Epidermal melanocyte (primary cell): Measurements from ENCODE around the gene FRMD3.

Experiments
- DNase-seq: peaks from one replicate; pipeline ENCODE4 v3.0.0; 2011; ENCODE audit warnings: low spot score; ENCODE audit not compliant: insufficient read length

FRMD3 gene

GRCh38 chr9:83236029-83236696, 302.0 kb downstream of the FRMD3 start:
- no peak for DNase-seq

GRCh38 chr9:83235526-83235925, 302.7 kb downstream of the FRMD3 start:
- no peak for DNase-seq

GRCh38 chr9:83234541-83234940, 303.7 kb downstream of the FRMD3 start:
- DNase-seq: no peak

GRCh38 chr9:83233647-83234046, 304.6 kb downstream of the FRMD3 start:
- no peak for DNase-seq

GRCh38 chr9:83231039-83231438, 307.2 kb downstream of the FRMD3 start:
- no peak for DNase-seq

- no peak for DNase-seq
These were observed 317.5 kb downstream of the FRMD3 start for GRCh38 chr9:83220730-83221129.

- DNase-seq: no peak
These were observed 318.2 kb downstream of the FRMD3 start for GRCh38 chr9:83219924-83220438.

- DNase-seq: peak; percentile 80
These were observed 318.9 kb downstream of the FRMD3 start for GRCh38 chr9:83219154-83219923.

- DNase-seq: no peak
These were observed 319.6 kb downstream of the FRMD3 start for GRCh38 chr9:83218411-83219090.

GRCh38 chr9:83209188-83209731, 328.9 kb downstream of the FRMD3 start:
- no peak for DNase-seq

- DNase-seq: no peak
These were observed 329.9 kb downstream of the FRMD3 start for GRCh38 chr9:83208065-83208850.

GRCh38 chr9:83204047-83204446, 334.2 kb downstream of the FRMD3 start:
- DNase-seq: no peak

GRCh38 chr9:83200531-83200930, 337.7 kb downstream of the FRMD3 start:
- no peak for DNase-seq

- no peak for DNase-seq
These were observed 338.4 kb downstream of the FRMD3 start for GRCh38 chr9:83199832-83200231.

GRCh38 chr9:83199240-83199639, 339.0 kb downstream of the FRMD3 start:
- DNase-seq: peak; percentile 35

- DNase-seq: no peak
These were observed 339.8 kb downstream of the FRMD3 start for GRCh38 chr9:83198371-83198770.

GRCh38 chr9:83197591-83197990, 340.6 kb downstream of the FRMD3 start:
- no peak for DNase-seq

- DNase-seq: no peak
These were observed 341.3 kb downstream of the FRMD3 start for GRCh38 chr9:83196946-83197345.
